Smooth muscle cell (in vitro differentiated cells): ENCODE results near the gene LEKR1. TPM values are rescaled to one million over a fixed set of nuclear protein-coding genes. Genes with fewer than 3 reads are reported as not detected.

Experiments used
- DNase-seq: peaks from one replicate; lab custom pipeline; 2025; ENCODE audit not compliant: unreplicated experiment; lab: John Stamatoyannopoulos, UW
- H2AFZ ChIP-seq: fragments of 200-600 bp; sonication (generic); 2 replicates; pipeline ENCODE4 v1.6.0; 2016; ENCODE audit warnings: antibody characterized with exemption, low read depth, mild to moderate bottlenecking
- H3F3A ChIP-seq: fragments of 200-600 bp; sonication (generic); 2 replicates; pipeline ENCODE4 v1.6.0; 2017; ENCODE audit warnings: antibody characterized with exemption, low read depth
- H3K27ac ChIP-seq: fragments of 200-600 bp; sonication (generic); 2 replicates; pipeline ENCODE4 v1.5.1; 2016; ENCODE audit warnings: low read depth, mild to moderate bottlenecking
- H3K27me3 ChIP-seq: fragments of 200-600 bp; sonication (generic); 2 replicates; pipeline ENCODE4 v1.6.1; 2016; ENCODE audit warnings: low read depth, mild to moderate bottlenecking
- H3K36me3 ChIP-seq: fragments of 200-600 bp; sonication (generic); 2 replicates; pipeline ENCODE4 v1.5.1; 2016; ENCODE audit warnings: low read depth
- H3K4me1 ChIP-seq: fragments of 200-600 bp; sonication (generic); 2 replicates; pipeline ENCODE4 v1.5.1; 2016; ENCODE audit warnings: low read depth
- H3K4me2 ChIP-seq: fragments of 200-600 bp; sonication (generic); 2 replicates; pipeline ENCODE4 v1.6.0; 2016; ENCODE audit warnings: mild to moderate bottlenecking
- H3K4me3 ChIP-seq: fragments of 200-600 bp; sonication (generic); 2 replicates; pipeline ENCODE4 v1.5.1; 2016; ENCODE audit warnings: mild to moderate bottlenecking
- H3K79me2 ChIP-seq: fragments of 200-600 bp; sonication (generic); 2 replicates; pipeline ENCODE4 v1.6.0; 2016; ENCODE audit warnings: low read depth, mild to moderate bottlenecking
- H3K9ac ChIP-seq: fragments of 200-600 bp; sonication (generic); 2 replicates; pipeline ENCODE4 v1.6.0; 2016; ENCODE audit warnings: low read depth
- H3K9me3 ChIP-seq: fragments of 200-600 bp; sonication (generic); replicated peaks from 2 replicates; pipeline ENCODE4 v1.5.1; 2016; ENCODE audit warnings: low read depth
- H4K20me1 ChIP-seq: fragments of 200-600 bp; sonication (generic); 2 replicates; pipeline ENCODE4 v1.6.0; 2016; ENCODE audit warnings: low read depth
- WGBS: methylation state at CpG from one replicate; pipeline ENCODE4 v1.1.7; 2016; ENCODE audit warnings: low lambda C conversion rate; 5-methylcytosine and 5-hydroxymethylcytosine counted together
- polyA plus RNA-seq: library from polyadenylated mRNA; unstranded; fragments of >200 nt; fragmentation: Nextera tagmentation; extraction: Ambion mirVana; gene quantifications from 2 replicates; pipeline ENCODE4 v1.2.1, GENCODE V29; 2016
- total RNA-seq: library from RNA; depleted of rRNA; stranded (reverse); fragments of >200 nt; gene quantifications from 2 replicates; pipeline ENCODE4 v1.2.3, GENCODE V29; 2014
- TF ChIP-seq, protein P1 (sequence below): fragments of 200-600 bp; sonication (generic); IDR thresholded peaks from 2 replicates; pipeline ENCODE4 v1.5.1; 2017; ENCODE audit warnings: borderline replicate concordance, mild to moderate bottlenecking, antibody characterized with exemption; ENCODE audit not compliant: insufficient read depth, poor library complexity, severe bottlenecking

LEKR1 gene
- total and polyA plus RNA-seq, 2 experiments from 2014 or later = 1.3 to 2.3 TPM

DNA sequence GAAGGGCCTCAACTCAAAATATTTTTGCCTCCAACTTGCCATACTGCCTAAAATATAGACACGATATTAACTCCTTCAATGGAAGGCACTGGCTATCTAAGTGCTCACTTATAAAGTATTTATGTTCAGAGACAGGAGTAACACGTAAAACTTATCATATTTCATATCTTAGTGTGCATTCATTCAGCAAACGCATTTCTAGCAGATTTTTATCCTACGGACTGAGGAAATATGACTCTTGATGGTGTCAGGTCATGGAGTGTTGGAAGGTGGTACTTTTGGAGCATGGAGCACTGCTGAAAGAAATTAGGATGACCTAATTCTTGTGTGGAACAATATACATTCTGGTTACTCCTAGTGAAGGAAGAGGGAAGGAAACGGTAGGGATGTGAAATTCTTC is 43.8 kb upstream of the LEKR1 start:
- no peak overlapping the region for H3K4me3 ChIP-seq
- H3K27ac ChIP-seq = no peak overlapping the region
- H4K20me1 ChIP-seq = no peaks in the 10 kb centered on the region
- no peaks in the 10 kb centered on the region for H3K4me1 ChIP-seq
- no peak overlapping the region for H2AFZ ChIP-seq
- no peaks in the 10 kb centered on the region for H3K79me2 ChIP-seq
- no peaks in the 10 kb centered on the region for H3K9me3 ChIP-seq
- 94% methylated on average over 5 of the region's 5 CpGs for WGBS
- DNase-seq = no peak
- H3K27me3 ChIP-seq = no peaks in the 10 kb centered on the region
- H3K36me3 ChIP-seq = no peaks in the 10 kb centered on the region
- no peak overlapping the region for H3K4me2 ChIP-seq
- H3F3A ChIP-seq = no peaks in the 10 kb centered on the region
- H3K9ac ChIP-seq = no peak overlapping the region
- TF ChIP-seq, protein P1, sequence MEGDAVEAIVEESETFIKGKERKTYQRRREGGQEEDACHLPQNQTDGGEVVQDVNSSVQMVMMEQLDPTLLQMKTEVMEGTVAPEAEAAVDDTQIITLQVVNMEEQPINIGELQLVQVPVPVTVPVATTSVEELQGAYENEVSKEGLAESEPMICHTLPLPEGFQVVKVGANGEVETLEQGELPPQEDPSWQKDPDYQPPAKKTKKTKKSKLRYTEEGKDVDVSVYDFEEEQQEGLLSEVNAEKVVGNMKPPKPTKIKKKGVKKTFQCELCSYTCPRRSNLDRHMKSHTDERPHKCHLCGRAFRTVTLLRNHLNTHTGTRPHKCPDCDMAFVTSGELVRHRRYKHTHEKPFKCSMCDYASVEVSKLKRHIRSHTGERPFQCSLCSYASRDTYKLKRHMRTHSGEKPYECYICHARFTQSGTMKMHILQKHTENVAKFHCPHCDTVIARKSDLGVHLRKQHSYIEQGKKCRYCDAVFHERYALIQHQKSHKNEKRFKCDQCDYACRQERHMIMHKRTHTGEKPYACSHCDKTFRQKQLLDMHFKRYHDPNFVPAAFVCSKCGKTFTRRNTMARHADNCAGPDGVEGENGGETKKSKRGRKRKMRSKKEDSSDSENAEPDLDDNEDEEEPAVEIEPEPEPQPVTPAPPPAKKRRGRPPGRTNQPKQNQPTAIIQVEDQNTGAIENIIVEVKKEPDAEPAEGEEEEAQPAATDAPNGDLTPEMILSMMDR = no peak

DNA sequence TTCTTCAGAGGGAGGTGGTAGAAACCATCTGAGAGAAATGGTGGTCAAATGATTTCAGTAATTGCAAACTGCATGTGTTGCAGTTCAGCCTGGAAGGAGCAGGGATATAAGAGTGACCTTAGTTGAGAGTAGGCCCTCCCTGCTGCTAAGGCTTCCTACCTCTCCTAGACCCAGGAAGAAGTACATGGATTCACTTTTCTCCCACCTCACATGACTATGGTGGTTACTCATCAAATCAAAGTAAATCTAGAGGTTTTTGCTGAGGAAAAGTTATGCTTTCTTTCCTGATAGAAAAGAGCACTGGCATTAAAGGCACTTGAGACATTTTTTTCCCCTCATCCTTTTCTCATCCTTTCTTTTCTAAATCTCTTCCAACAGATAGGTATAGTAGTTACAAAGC is 43.2 kb upstream of the LEKR1 start:
- Histone ChIP-seq H3K79me2 (no peaks in the 10 kb centered on the region), H3K4me2 (no peak overlapping the region), H2AFZ (no peak overlapping the region), H4K20me1 (no peaks in the 10 kb centered on the region), H3K4me1 (peaks cover 5% of the 10 kb centered on the region), H3K27me3 (no peaks in the 10 kb centered on the region), H3K27ac (peak overlapping the region; percentile 56), H3K9ac (no peak overlapping the region), H3K4me3 (no peak overlapping the region), H3K36me3 (no peaks in the 10 kb centered on the region), H3K9me3 (no peaks in the 10 kb centered on the region), H3F3A (peaks cover 6% of the 10 kb centered on the region)
- TF ChIP-seq, protein P1 = no peak
- DNase-seq = no peak

DNA sequence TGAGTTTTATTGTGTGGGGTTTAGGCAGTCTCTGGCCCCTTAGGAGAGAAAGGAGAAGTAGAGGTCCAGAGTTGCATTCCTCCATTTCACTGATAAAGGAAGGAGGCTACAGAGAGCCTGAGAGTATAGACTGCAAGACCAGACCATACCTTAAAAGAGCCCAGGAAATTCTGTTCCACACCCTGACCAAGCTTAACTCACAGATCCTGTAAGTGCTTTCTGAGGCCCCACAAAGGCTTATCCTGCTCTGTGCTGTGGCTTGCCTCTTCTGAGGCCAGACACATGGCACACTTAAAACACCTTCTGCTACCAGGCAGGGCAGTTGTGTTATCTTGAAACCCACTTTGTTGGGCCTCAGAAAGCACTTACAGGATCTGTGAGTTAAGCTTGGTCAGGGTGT is 39.2 kb upstream of the LEKR1 start:
- Histone ChIP-seq H3K4me1 (peaks cover 18% of the 10 kb centered on the region), H3K9me3 (no peaks in the 10 kb centered on the region), H3F3A (peaks cover 20% of the 10 kb centered on the region), H4K20me1 (no peaks in the 10 kb centered on the region), H2AFZ (no peak overlapping the region), H3K79me2 (no peaks in the 10 kb centered on the region), H3K27ac (peak overlapping the region; percentile 87), H3K4me3 (no peak overlapping the region), H3K27me3 (no peaks in the 10 kb centered on the region), H3K4me2 (peak overlapping the region; percentile 49), H3K36me3 (no peaks in the 10 kb centered on the region), H3K9ac (peak overlapping the region; percentile 0)
- TF ChIP-seq, protein P1 = no peak
- no peak for DNase-seq

DNA sequence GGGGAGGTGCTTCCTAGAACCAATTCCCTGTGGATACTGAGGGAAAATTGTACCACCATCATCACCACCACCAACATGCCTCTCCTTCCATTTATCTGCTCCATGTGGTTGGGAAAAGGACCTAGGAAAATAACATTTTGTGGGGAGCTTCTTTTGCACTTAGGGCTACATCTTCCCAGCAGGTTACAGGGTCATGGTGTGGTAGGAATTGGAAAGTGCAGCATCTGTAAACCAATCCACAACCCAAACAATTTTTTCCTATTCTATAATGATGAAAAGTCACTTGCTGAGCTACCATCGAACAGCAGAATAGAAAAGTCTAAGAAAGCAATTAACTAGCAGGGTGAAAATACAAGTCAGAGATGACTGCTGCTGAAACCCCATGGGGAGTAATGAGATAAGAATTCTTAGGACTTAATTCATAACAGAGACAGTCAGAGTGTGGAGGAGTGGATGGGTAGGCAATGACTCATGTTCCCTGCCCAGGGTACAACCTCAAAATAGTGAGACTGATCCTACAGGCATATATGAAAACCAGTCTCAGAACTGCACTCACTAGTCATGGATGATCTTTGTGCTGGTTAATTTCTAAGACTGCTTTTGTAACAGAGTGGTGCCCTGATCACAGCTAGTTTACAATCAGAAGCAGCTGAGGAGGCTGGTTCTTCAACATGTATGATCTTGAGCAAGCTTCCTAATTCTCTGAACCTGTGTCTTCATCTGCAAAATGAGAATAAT is 38.1 kb upstream of the LEKR1 start:
- no peak overlapping the region for H2AFZ ChIP-seq
- H3K4me3 ChIP-seq = no peak overlapping the region
- DNase-seq = no peak

More for the DNA sequence above, 38.1 kb upstream of the LEKR1 start:
- 10% methylated on average over 1 of the region's 1 CpG for WGBS
- H3K4me1 ChIP-seq = peaks cover 18% of the 10 kb centered on the region
- no peaks in the 10 kb centered on the region for H3K79me2 ChIP-seq
- peak overlapping the region; percentile 87 for H3K27ac ChIP-seq
- no peaks in the 10 kb centered on the region for H3K36me3 ChIP-seq
- H3F3A ChIP-seq = peaks cover 20% of the 10 kb centered on the region
- TF ChIP-seq, protein P1 = no peak
- no peaks in the 10 kb centered on the region for H3K27me3 ChIP-seq
- no peaks in the 10 kb centered on the region for H4K20me1 ChIP-seq
- no peaks in the 10 kb centered on the region for H3K9me3 ChIP-seq
- H3K4me2 ChIP-seq = peak overlapping the region; percentile 70
- peak overlapping the region; percentile 39 for H3K9ac ChIP-seq
